ENCODE results near the gene RNF145.
A peak's percentile ranks its signal among the peaks of the same experiment; 100 is the strongest.
"Not testable (repeated sequence)": the region's sequence is repeated elsewhere in the genome, so short reads cannot be mapped to it uniquely, and the experiment has no call there.

RNF145 gene

GRCh38 chr5:159152876-159153275 is 56.5 kb downstream of the RNF145 start:
- no peak overlapping the region for H4K5ac ChIP-seq (ENCODE audit: low read length)
- H2BK120ac ChIP-seq (ENCODE audit: low read depth, low read length), result no peak overlapping the region
- whole genome bisulfite sequencing (ENCODE audit: extremely low coverage, insufficient coverage, low lambda C conversion rate), result no CpG with 5 or more reads among the region's 2 CpGs
- H4K8ac ChIP-seq (ENCODE audit: low read depth, low read length), result no peak overlapping the region
- no peak overlapping the region for H3K56ac ChIP-seq (ENCODE audit: low read length)
- no peak overlapping the region for H3K27ac ChIP-seq (ENCODE audit: low read depth, low read length)
- H3K4me2 ChIP-seq (ENCODE audit: low read length), result no peak overlapping the region
- no peak for DNase-seq
- no peak overlapping the region for H2BK15ac ChIP-seq (replicated peaks; ENCODE audit: low read depth)
- H2BK5ac ChIP-seq (ENCODE audit: low read length), result no peak overlapping the region
- H2AK5ac ChIP-seq (ENCODE audit: low read length), result no peak overlapping the region
- H3K79me2 ChIP-seq (ENCODE audit: control insufficient read depth, insufficient read depth, low read length), result no peaks in the 10 kb centered on the region
- no peak overlapping the region for H3K4ac ChIP-seq (ENCODE audit: low read depth, low read length)
- no peak overlapping the region for H3K4me3 ChIP-seq (ENCODE audit: low read length)
- no peaks in the 10 kb centered on the region for H3K79me1 ChIP-seq (ENCODE audit: low read length)
- peaks cover 3% of the 10 kb centered on the region for H3K36me3 ChIP-seq (ENCODE audit: control insufficient read depth, insufficient read depth, low read length)
- no peaks in the 10 kb centered on the region for H3K27me3 ChIP-seq (ENCODE audit: insufficient read depth, low read length, poor library complexity)
- no peak overlapping the region for H3K18ac ChIP-seq (ENCODE audit: low read length)
- no peaks in the 10 kb centered on the region for H3K4me1 ChIP-seq (ENCODE audit: control insufficient read depth, low read depth, low read length)
- no peak overlapping the region for H3K9ac ChIP-seq (ENCODE audit: low read length)
- H3K23ac ChIP-seq (ENCODE audit: low read length), result no peak overlapping the region

DNA sequence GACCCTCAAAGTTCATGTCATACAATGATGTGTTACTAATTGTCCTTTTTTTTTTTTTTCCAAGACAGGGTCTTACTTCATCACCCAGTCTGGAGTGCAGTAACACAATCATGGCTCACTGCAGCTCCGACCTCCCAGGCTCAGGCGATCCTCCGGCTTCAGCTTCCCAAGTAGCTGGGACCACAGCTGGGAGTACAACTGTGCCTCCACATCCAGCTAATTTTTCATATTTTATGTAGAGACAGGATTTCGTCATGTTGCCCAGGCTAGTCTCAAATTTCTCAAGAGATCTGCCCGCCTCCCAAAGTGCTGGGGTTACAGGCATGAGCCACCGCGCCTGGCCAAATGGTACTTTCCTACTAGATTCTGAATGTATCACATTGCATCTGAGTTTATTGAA is 60.3 kb downstream of the RNF145 start:
- WGBS (ENCODE audit: extremely low coverage, insufficient coverage, low lambda C conversion rate), result no CpG with 5 or more reads among the region's 7 CpGs
- Histone ChIP-seq H3K56ac (ENCODE audit: low read length) (no peak overlapping the region), H3K27me3 (ENCODE audit: insufficient read depth, low read length, poor library complexity) (no peaks in the 10 kb centered on the region), H4K8ac (ENCODE audit: low read depth, low read length) (no peak overlapping the region), H3K79me1 (ENCODE audit: low read length) (no peaks in the 10 kb centered on the region), H3K18ac (ENCODE audit: low read length) (no peak overlapping the region), H4K5ac (ENCODE audit: low read length) (no peak overlapping the region), H2BK5ac (ENCODE audit: low read length) (no peak overlapping the region), H2AK5ac (ENCODE audit: low read length) (no peak overlapping the region), H2BK120ac (ENCODE audit: low read depth, low read length) (no peak overlapping the region), H3K79me2 (ENCODE audit: control insufficient read depth, insufficient read depth, low read length) (no peaks in the 10 kb centered on the region), H3K9ac (ENCODE audit: low read length) (no peak overlapping the region), H3K4ac (ENCODE audit: low read depth, low read length) (no peak overlapping the region), H2BK15ac (replicated peaks; ENCODE audit: low read depth) (no peak overlapping the region), H3K4me3 (ENCODE audit: low read length) (no peak overlapping the region), H3K4me2 (ENCODE audit: low read length) (no peak overlapping the region), H3K23ac (ENCODE audit: low read length) (no peak overlapping the region), H3K4me1 (ENCODE audit: control insufficient read depth, low read depth, low read length) (no peaks in the 10 kb centered on the region), H3K27ac (ENCODE audit: low read depth, low read length) (no peak overlapping the region), H3K36me3 (ENCODE audit: control insufficient read depth, insufficient read depth, low read length) (no peaks in the 10 kb centered on the region)
- no peak for DNase-seq

DNA sequence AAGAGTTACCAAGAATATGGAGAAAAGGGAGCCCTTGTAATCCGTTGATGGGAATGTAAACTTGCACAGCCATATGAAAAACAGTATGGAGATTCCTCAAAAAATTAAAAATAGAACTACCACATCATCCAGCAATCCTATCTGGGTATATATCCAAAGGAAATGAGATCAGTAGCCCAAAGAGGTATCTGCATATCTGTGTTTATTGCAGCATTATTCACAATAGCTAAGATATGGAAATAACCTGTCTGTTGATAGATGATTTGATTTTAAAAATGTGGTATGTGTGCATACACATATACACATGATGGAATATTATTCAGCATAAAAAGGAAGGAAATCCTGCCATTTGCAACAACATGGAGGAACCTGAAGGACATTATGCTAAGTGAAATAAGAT is 61.4 kb downstream of the RNF145 start:
- DNase-seq, result no peak
- Histone ChIP-seq H2BK5ac (ENCODE audit: low read length) (no peak overlapping the region), H3K9ac (ENCODE audit: low read length) (no peak overlapping the region), H3K79me2 (ENCODE audit: control insufficient read depth, insufficient read depth, low read length) (no peaks in the 10 kb centered on the region), H3K4me2 (ENCODE audit: low read length) (no peak overlapping the region), H3K36me3 (ENCODE audit: control insufficient read depth, insufficient read depth, low read length) (no peaks in the 10 kb centered on the region), H3K4me3 (ENCODE audit: low read length) (no peak overlapping the region), H3K23ac (ENCODE audit: low read length) (no peak overlapping the region), H2AK5ac (ENCODE audit: low read length) (no peak overlapping the region), H3K56ac (ENCODE audit: low read length) (no peak overlapping the region), H3K79me1 (ENCODE audit: low read length) (no peaks in the 10 kb centered on the region), H4K5ac (ENCODE audit: low read length) (no peak overlapping the region), H3K27me3 (ENCODE audit: insufficient read depth, low read length, poor library complexity) (no peaks in the 10 kb centered on the region), H3K18ac (ENCODE audit: low read length) (no peak overlapping the region), H3K4me1 (ENCODE audit: control insufficient read depth, low read depth, low read length) (no peaks in the 10 kb centered on the region), H3K27ac (ENCODE audit: low read depth, low read length) (no peak overlapping the region), H3K4ac (ENCODE audit: low read depth, low read length) (no peak overlapping the region), H2BK120ac (ENCODE audit: low read depth, low read length) (no peak overlapping the region), H2BK15ac (replicated peaks; ENCODE audit: low read depth) (no peak overlapping the region), H4K8ac (ENCODE audit: low read depth, low read length) (no peak overlapping the region)
- no CpG with 5 or more reads among the region's 1 CpG for WGBS (ENCODE audit: extremely low coverage, insufficient coverage, low lambda C conversion rate)

GRCh38 chr5:159146839-159147238 is 62.5 kb downstream of the RNF145 start:
- Histone ChIP-seq H3K23ac (ENCODE audit: low read length) (no peak overlapping the region), H3K79me2 (ENCODE audit: control insufficient read depth, insufficient read depth, low read length) (no peaks in the 10 kb centered on the region), H3K4me3 (ENCODE audit: low read length) (no peak overlapping the region), H3K36me3 (ENCODE audit: control insufficient read depth, insufficient read depth, low read length) (no peaks in the 10 kb centered on the region), H3K18ac (ENCODE audit: low read length) (no peak overlapping the region), H2BK5ac (ENCODE audit: low read length) (no peak overlapping the region), H3K27me3 (ENCODE audit: insufficient read depth, low read length, poor library complexity) (no peaks in the 10 kb centered on the region), H3K4ac (ENCODE audit: low read depth, low read length) (no peak overlapping the region), H3K4me2 (ENCODE audit: low read length) (no peak overlapping the region), H3K56ac (ENCODE audit: low read length) (no peak overlapping the region), H3K9ac (ENCODE audit: low read length) (no peak overlapping the region), H3K79me1 (ENCODE audit: low read length) (no peaks in the 10 kb centered on the region), H3K27ac (ENCODE audit: low read depth, low read length) (no peak overlapping the region), H3K4me1 (ENCODE audit: control insufficient read depth, low read depth, low read length) (no peaks in the 10 kb centered on the region), H2AK5ac (ENCODE audit: low read length) (no peak overlapping the region), H2BK15ac (replicated peaks; ENCODE audit: low read depth) (no peak overlapping the region), H4K8ac (ENCODE audit: low read depth, low read length) (no peak overlapping the region), H2BK120ac (ENCODE audit: low read depth, low read length) (no peak overlapping the region), H4K5ac (ENCODE audit: low read length) (no peak overlapping the region)
- peak; percentile 78 for DNase-seq
- whole genome bisulfite sequencing (ENCODE audit: extremely low coverage, insufficient coverage, low lambda C conversion rate), result no CpG with 5 or more reads among the region's 4 CpGs

- not testable (repeated sequence) for H3K23ac ChIP-seq (ENCODE audit: low read length); H2AK5ac ChIP-seq (ENCODE audit: low read length); H3K27ac ChIP-seq (ENCODE audit: low read depth, low read length); H3K36me3 ChIP-seq (ENCODE audit: control insufficient read depth, insufficient read depth, low read length); H2BK120ac ChIP-seq (ENCODE audit: low read depth, low read length); H3K79me1 ChIP-seq (ENCODE audit: low read length); H3K79me2 ChIP-seq (ENCODE audit: control insufficient read depth, insufficient read depth, low read length); H2BK5ac ChIP-seq (ENCODE audit: low read length); H3K18ac ChIP-seq (ENCODE audit: low read length); H3K4ac ChIP-seq (ENCODE audit: low read depth, low read length); H2BK15ac ChIP-seq (replicated peaks; ENCODE audit: low read depth); H3K56ac ChIP-seq (ENCODE audit: low read length); H3K27me3 ChIP-seq (ENCODE audit: insufficient read depth, low read length, poor library complexity); H3K4me2 ChIP-seq (ENCODE audit: low read length); H3K4me3 ChIP-seq (ENCODE audit: low read length); H3K9ac ChIP-seq (ENCODE audit: low read length); H3K4me1 ChIP-seq (ENCODE audit: control insufficient read depth, low read depth, low read length); H4K5ac ChIP-seq (ENCODE audit: low read length); H4K8ac ChIP-seq (ENCODE audit: low read depth, low read length); DNase-seq
- WGBS (ENCODE audit: extremely low coverage, insufficient coverage, low lambda C conversion rate), result no CpG with 5 or more reads among the region's 1 CpG
Measured at GRCh38 chr5:159145160-159145559, 64.2 kb downstream of the RNF145 start.

DNA sequence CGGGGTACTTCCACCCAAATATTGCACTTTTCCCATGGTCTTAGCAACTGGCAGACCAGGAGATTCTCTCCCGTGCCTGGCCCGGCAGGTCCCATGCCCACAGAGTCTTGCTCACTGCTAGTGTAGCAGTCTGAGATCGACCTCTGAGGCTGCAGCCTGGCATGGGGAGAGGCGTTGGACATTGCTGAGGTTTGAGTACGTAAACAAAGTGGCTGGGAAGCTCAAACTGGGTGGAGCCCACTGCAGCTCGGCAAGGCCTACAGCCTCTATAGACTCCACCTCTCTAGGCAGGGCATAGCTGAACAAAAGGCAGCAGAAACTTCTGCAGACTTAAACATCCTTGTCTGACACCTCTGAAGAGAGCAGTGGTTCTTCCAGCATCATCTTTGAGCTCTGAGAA is 69.6 kb downstream of the RNF145 start:
- no peak overlapping the region for H3K4ac ChIP-seq (ENCODE audit: low read depth, low read length)
- no peak for DNase-seq
- no peak overlapping the region for H4K8ac ChIP-seq (ENCODE audit: low read depth, low read length)
- no peak overlapping the region for H2BK120ac ChIP-seq (ENCODE audit: low read depth, low read length)
- H2BK5ac ChIP-seq (ENCODE audit: low read length), result no peak overlapping the region
- no CpG with 5 or more reads among the region's 7 CpGs for WGBS (ENCODE audit: extremely low coverage, insufficient coverage, low lambda C conversion rate)
- no peak overlapping the region for H3K4me2 ChIP-seq (ENCODE audit: low read length)
- H3K56ac ChIP-seq (ENCODE audit: low read length), result no peak overlapping the region
- H3K36me3 ChIP-seq (ENCODE audit: control insufficient read depth, insufficient read depth, low read length), result no peaks in the 10 kb centered on the region
- no peaks in the 10 kb centered on the region for H3K27me3 ChIP-seq (ENCODE audit: insufficient read depth, low read length, poor library complexity)
- no peaks in the 10 kb centered on the region for H3K79me2 ChIP-seq (ENCODE audit: control insufficient read depth, insufficient read depth, low read length)
- H3K18ac ChIP-seq (ENCODE audit: low read length), result no peak overlapping the region
- H2BK15ac ChIP-seq (replicated peaks; ENCODE audit: low read depth), result no peak overlapping the region
- H3K79me1 ChIP-seq (ENCODE audit: low read length), result no peaks in the 10 kb centered on the region
- H3K9ac ChIP-seq (ENCODE audit: low read length), result no peak overlapping the region
- H4K5ac ChIP-seq (ENCODE audit: low read length), result no peak overlapping the region
- no peak overlapping the region for H2AK5ac ChIP-seq (ENCODE audit: low read length)
- H3K23ac ChIP-seq (ENCODE audit: low read length), result no peak overlapping the region
- no peaks in the 10 kb centered on the region for H3K4me1 ChIP-seq (ENCODE audit: control insufficient read depth, low read depth, low read length)
- H3K4me3 ChIP-seq (ENCODE audit: low read length), result no peak overlapping the region
- H3K27ac ChIP-seq (ENCODE audit: low read depth, low read length), result no peak overlapping the region

All from mesendoderm (in vitro differentiated cells).